Stomach (tissue), 9 donors: Measurements from ENCODE around the gene COL23A1. TPM values are rescaled to one million over a fixed set of nuclear protein-coding genes. Genes with fewer than 3 reads are reported as not detected.

Experiments
- DNase-seq, 2 donors: peaks; one replicate each; pipeline versions ENCODE4 v3.0.0 to v3.0.0-alpha.2; 2013 to 2019
- H3K27ac ChIP-seq, 5 donors: fragments of 200-600 bp in 4 of 5; sonication (generic) in 4 of 5; one replicate each; pipeline ENCODE4 v1.5.1; 2013 to 2019; ENCODE audit warnings: mild to moderate bottlenecking in 1 of 5, moderate library complexity in 1 of 5
- H3K27me3 ChIP-seq, 3 donors: fragments of 200-600 bp; sonication (generic); one replicate each; pipeline ENCODE4 v1.5.1; 2017 to 2019; ENCODE audit warnings: mixed run types in 1 of 3
- H3K36me3 ChIP-seq, 4 donors: fragments of 200-600 bp; sonication (generic); 1 replicate in 3 of 4; 2 replicates in 1 of 4; pipeline ENCODE4 v1.5.1; 2016 to 2019
- H3K4me1 ChIP-seq, 4 donors: fragments of 200-600 bp; sonication (generic); one replicate each; pipeline ENCODE4 v1.5.1; 2016 to 2019
- H3K4me3 ChIP-seq, 4 donors: fragments of 200-600 bp; sonication (generic) in 3 of 4; one replicate each; pipeline ENCODE4 v1.5.1; 2016 to 2019; ENCODE audit warnings: mild to moderate bottlenecking in 1 of 4
- H3K9me3 ChIP-seq, 4 donors: fragments of 200-600 bp; sonication (generic); one replicate each; pipeline ENCODE4 v1.5.1; 2016 to 2019
- CTCF ChIP-seq, 7 experiments: fragments of 450-650 bp in 4 of 7; fragments of 200-600 bp in 3 of 7; sonication (generic) in 3 of 7; IDR thresholded peaks; one replicate each; pipeline ENCODE4 v1.5.1; 2016 to 2019; ENCODE audit warnings: antibody characterized with exemption in 7 of 7, control low read depth in 2 of 7, mild to moderate bottlenecking in 1 of 7
- EP300 ChIP-seq: sonication (generic); formaldehyde crosslinking; IDR thresholded peaks from one replicate; pipeline ENCODE4 v1.6.1; 2017; ENCODE audit warnings: antibody characterized with exemption
- POLR2A ChIP-seq, 4 donors: fragments of 450-650 bp; IDR thresholded peaks; one replicate each; pipeline ENCODE4 v1.6.1; 2016; ENCODE audit warnings: antibody characterized with exemption in 4 of 4, control low read depth in 2 of 4, mild to moderate bottlenecking in 1 of 4, moderate library complexity in 1 of 4
- POLR2AphosphoS5 ChIP-seq, 3 donors: sonication (generic); formaldehyde crosslinking; IDR thresholded peaks; one replicate each; pipeline ENCODE4 v1.6.1; 2016; ENCODE audit warnings: antibody characterized with exemption in 3 of 3
- WGBS, 5 donors: extraction: QIAGEN DNeasy Blood & Tissue Kit in 3 of 5; methylation state at CpG; one replicate each; pipeline versions ENCODE4 v1.1.5 to v1.1.7; 2013 to 2018; 5-methylcytosine and 5-hydroxymethylcytosine counted together
- intact Hi-C: fragments of 100-400 bp; cut with DNase I; formaldehyde crosslinking; loops from one replicate; pipeline ENCODE4 v1.15.1; 2023; ENCODE audit warnings: low total_unique reads
- polyA plus RNA-seq, 3 donors: library from polyadenylated mRNA; stranded (reverse); fragments of 200-250 nt; gene quantifications; one replicate each; pipeline ENCODE4 v1.2.3, GENCODE V29; 2013
- total RNA-seq, 5 donors: library from RNA; depleted of rRNA; stranded (reverse); fragments of >200 nt; gene quantifications; one replicate each; pipeline versions ENCODE4 v1.1.0 to v1.2.3, GENCODE V29; 2014 to 2016
- donor health status: healthy with polysubstance abuse.
- donor health status: Bipolar disorder and iron deficiency.
- donor health status: healthy.

The COL23A1 gene
- total and polyA plus RNA-seq, 8 donors: under 0.01 to 7.0 (median 1.4) TPM

- WGBS, 5 donors: 86 to 90% (median 89%) methylated on average over 13 to 14 of the region's 14 CpGs
- DNase-seq: no peak
Measured at GRCh38 chr5:178322736-178323540, 267.3 kb downstream of the COL23A1 start.

GRCh38 chr5:178320281-178320855, 269.8 kb downstream of the COL23A1 start:
- WGBS, 5 donors: 75 to 80% (median 76%) methylated on average over 13 to 18 of the region's 18 CpGs
- H3K36me3 ChIP-seq: no peaks in the 10 kb centered on the region
- TF ChIP-seq CTCF (IDR thresholded peaks at IDR 0.05): no peak
- TF ChIP-seq POLR2A (IDR thresholded peaks at IDR 0.05): no peak
- no peak for TF ChIP-seq POLR2AphosphoS5 (IDR thresholded peaks at IDR 0.05)
- TF ChIP-seq EP300: no peak
- no peaks in the 10 kb centered on the region for H3K4me1 ChIP-seq
- no peak overlapping the region for H3K27ac ChIP-seq
- intact Hi-C loops: no loop called here
- H3K4me3 ChIP-seq: no peak overlapping the region
- H3K27me3 ChIP-seq: no peaks in the 10 kb centered on the region
- DNase-seq: no peak
- no peaks in the 10 kb centered on the region for H3K9me3 ChIP-seq

More at GRCh38 chr5:178322736-178323540, 267.3 kb downstream of the COL23A1 start:
- no peaks in the 10 kb centered on the region for H3K27me3 ChIP-seq
- H3K27ac ChIP-seq: no peak overlapping the region
- intact Hi-C loops: no loop called here
- no peak overlapping the region for H3K4me3 ChIP-seq
- no peaks in the 10 kb centered on the region for H3K36me3 ChIP-seq
- no peaks in the 10 kb centered on the region for H3K9me3 ChIP-seq
- peaks cover 0 to 7% (median 0%) of the 10 kb centered on the region in 4 donors for H3K4me1 ChIP-seq
- TF ChIP-seq EP300: no peak
- no peak for TF ChIP-seq POLR2A (IDR thresholded peaks at IDR 0.05)
- no peak for TF ChIP-seq CTCF (IDR thresholded peaks at IDR 0.05)
- TF ChIP-seq POLR2AphosphoS5 (IDR thresholded peaks at IDR 0.05): no peak

- 86 to 93% (median 91%) methylated on average over 17 to 20 of the region's 20 CpGs for WGBS, 5 donors
- no peak for DNase-seq
- Histone ChIP-seq H3K36me3 (no peaks in the 10 kb centered on the region), H3K4me1 (no peaks in the 10 kb centered on the region), H3K27ac (no peak overlapping the region), H3K4me3 (no peak overlapping the region), H3K27me3 (no peaks in the 10 kb centered on the region), H3K9me3 (no peaks in the 10 kb centered on the region)
- no peak for TF ChIP-seq POLR2A (IDR thresholded peaks at IDR 0.05)
- no peak for TF ChIP-seq POLR2AphosphoS5 (IDR thresholded peaks at IDR 0.05)
- no peak for TF ChIP-seq EP300
- no peak for TF ChIP-seq CTCF (IDR thresholded peaks at IDR 0.05)
- intact Hi-C loops: no loop called here
Measured at GRCh38 chr5:178319541-178320041, 270.6 kb downstream of the COL23A1 start.

GRCh38 chr5:178318893-178319292, 271.3 kb downstream of the COL23A1 start:
- DNase-seq: no peak
- Histone ChIP-seq H3K27me3 (no peaks in the 10 kb centered on the region), H3K36me3 (no peaks in the 10 kb centered on the region), H3K4me1 (no peaks in the 10 kb centered on the region), H3K27ac (no peak overlapping the region), H3K9me3 (no peaks in the 10 kb centered on the region), H3K4me3 (no peak overlapping the region)
- TF ChIP-seq POLR2A (IDR thresholded peaks at IDR 0.05) (no peak), EP300 (no peak), POLR2AphosphoS5 (IDR thresholded peaks at IDR 0.05) (no peak), CTCF (IDR thresholded peaks at IDR 0.05) (no peak)
- WGBS, 5 donors: 82 to 100% (median 92%) methylated on average over 6 of the region's 6 CpGs
- intact Hi-C loops: no loop called here
